CD4-positive, alpha-beta T cell treated with Interferon alpha-2 for 1 hour (primary cell): Measurements from ENCODE around the gene RAD17.
A peak's percentile ranks its signal among the peaks of the same experiment; 100 is the strongest.
"Not testable (repeated sequence)": the region's sequence is repeated elsewhere in the genome, so short reads cannot be mapped to it uniquely, and the experiment has no call there.

Source experiments
- DNase-seq, 2 donors: peaks; one replicate each; pipeline ENCODE4 v3.0.0-alpha.2; 2020 to 2022

The RAD17 gene

GRCh38 chr5:69369340-69370121 lies at the start of gene RAD17, which contains the start of the genes AK6 and TAF9:
Gene RAD17, plus strand, starts transcription at chr5:69369818. Its CDS starts 2,391 bp downstream, at chr5:69372209.
Gene AK6, minus strand, starts transcription at chr5:69369520. Its CDS starts 30 bp downstream, at chr5:69369490.
Gene TAF9, minus strand, starts transcription at chr5:69369520. Its CDS starts 3,783 bp downstream, at chr5:69365737.
- DNase-seq = peak; percentile 89 to 91

- DNase-seq = no peak
Observed at GRCh38 chr5:69326365-69326764, 43.3 kb upstream of the RAD17 start.

GRCh38 chr5:69329905-69330489 lies 39.6 kb upstream of the RAD17 start:
- no peak for DNase-seq

GRCh38 chr5:69331528-69332445 lies 37.8 kb upstream of the RAD17 start:
- no peak for DNase-seq

GRCh38 chr5:69333668-69334315 lies 35.8 kb upstream of the RAD17 start:
- DNase-seq = not testable (repeated sequence)

- peak; percentile 75 to 81 for DNase-seq
Observed at GRCh38 chr5:69334793-69335268, 34.8 kb upstream of the RAD17 start.

- DNase-seq = no peak
Observed at GRCh38 chr5:69335341-69335935, 34.2 kb upstream of the RAD17 start.

- no peak for DNase-seq
Observed at GRCh38 chr5:69341520-69342161, 28.0 kb upstream of the RAD17 start.

GRCh38 chr5:69343083-69343482 lies 26.5 kb upstream of the RAD17 start:
- DNase-seq = no peak

GRCh38 chr5:69350664-69351063 lies 19.0 kb upstream of the RAD17 start:
- DNase-seq = no peak

- DNase-seq = no peak
Observed at GRCh38 chr5:69359699-69360098, 9.9 kb upstream of the RAD17 start.

- no peak for DNase-seq
Observed at GRCh38 chr5:69360442-69360841, 9.2 kb upstream of the RAD17 start.

- DNase-seq = peak in 1 of 2 donors; percentile 38
Observed at GRCh38 chr5:69364414-69364813, 5.2 kb upstream of the RAD17 start.

- DNase-seq = no peak
Observed at GRCh38 chr5:69364850-69365249, 4.8 kb upstream of the RAD17 start.

GRCh38 chr5:69367697-69368279 lies 1.8 kb upstream of the RAD17 start:
- DNase-seq = no peak

- DNase-seq = peak; percentile 24 to 59
Observed at GRCh38 chr5:69368458-69369339, 919 bp upstream of the RAD17 start.

- DNase-seq = not testable (repeated sequence)
Observed at GRCh38 chr5:69370335-69370734, 717 bp downstream of the RAD17 start.

GRCh38 chr5:69372394-69372793 lies 2.8 kb downstream of the RAD17 start:
- no peak for DNase-seq

- DNase-seq = no peak
Observed at GRCh38 chr5:69374911-69375446, 5.4 kb downstream of the RAD17 start.

- DNase-seq = no peak
Observed at GRCh38 chr5:69378376-69378775, 8.8 kb downstream of the RAD17 start.
